Parietal lobe (tissue), 1 donor: ENCODE data around the gene AKAP1. TPM values are rescaled to one million over a fixed set of nuclear protein-coding genes. Genes with fewer than 3 reads are reported as not detected.

Source experiments
- total RNA-seq: library from RNA; depleted of rRNA; stranded (reverse); fragments of >200 nt; gene quantifications from one replicate; pipeline ENCODE4 v1.2.3, GENCODE V29; 2014

The AKAP1 gene
- 36.3 TPM for total RNA-seq

GRCh38 chr17:57084802-57085447 is at the start of gene AKAP1:
Gene AKAP1, plus strand, starts transcription at chr17:57085246. Its CDS starts 20,219 bp downstream, at chr17:57105465.

Other genes with a start within 250 kb of the AKAP1 start
- gene TRIM25, start 171.2 kb upstream of the AKAP1 start, total RNA-seq, result 3.8 TPM
- gene COIL, start 124.2 kb upstream of the AKAP1 start, total RNA-seq, result 18.5 TPM
- gene SCPEP1, start 107.1 kb upstream of the AKAP1 start, total RNA-seq, result 3.4 TPM
- gene MSI2, start 171.3 kb downstream of the AKAP1 start, total RNA-seq, result 81.7 TPM